Activated CD4-positive, CD25-positive, alpha-beta regulatory T cell treated with anti-CD3 and anti-CD28 coated beads, Interleukin-2, amount 50 U/mL, for 16 hours (primary cell): ENCODE measurements around the gene NFATC2IP.

Experiments
- DNase-seq: peaks from one replicate; pipeline ENCODE4 v3.0.0-alpha.2; 2020; ENCODE audit warnings: low read depth, low spot score

Gene NFATC2IP

DNA sequence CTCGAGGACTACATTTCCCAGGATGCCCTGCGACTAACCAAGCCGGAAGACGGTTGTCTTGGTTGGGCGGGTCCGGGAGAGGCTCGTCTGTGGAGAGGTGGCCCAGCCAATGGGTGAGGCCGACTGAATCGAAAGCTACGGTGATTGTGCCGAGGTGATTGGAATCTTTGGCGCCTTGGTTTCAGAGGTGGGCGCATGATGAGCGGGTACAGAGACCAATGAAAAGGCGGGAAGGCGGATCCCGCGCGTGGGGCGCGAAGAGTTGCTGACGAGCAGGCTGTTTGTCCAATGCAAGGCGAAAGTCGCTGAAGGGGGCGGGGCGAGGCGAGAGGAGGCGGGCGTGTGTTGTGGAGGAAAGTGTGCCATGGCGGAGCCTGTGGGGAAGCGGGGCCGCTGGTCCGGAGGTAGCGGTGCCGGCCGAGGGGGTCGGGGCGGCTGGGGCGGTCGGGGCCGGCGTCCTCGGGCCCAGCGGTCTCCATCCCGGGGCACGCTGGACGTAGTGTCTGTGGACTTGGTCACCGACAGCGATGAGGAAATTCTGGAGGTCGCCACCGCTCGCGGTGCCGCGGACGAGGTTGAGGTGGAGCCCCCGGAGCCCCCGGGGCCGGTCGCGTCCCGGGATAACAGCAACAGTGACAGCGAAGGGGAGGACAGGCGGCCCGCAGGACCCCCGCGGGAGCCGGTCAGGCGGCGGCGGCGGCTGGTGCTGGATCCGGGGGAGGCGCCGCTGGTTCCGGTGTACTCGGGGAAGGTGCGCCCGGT, at the start of gene NFATC2IP:
TSS of gene NFATC2IP (plus strand) at position 290 of the 762 bp plus-strand sequence. CDS start at position 365, 75 bp downstream.
- DNase-seq, result peak; percentile 99

DNA sequence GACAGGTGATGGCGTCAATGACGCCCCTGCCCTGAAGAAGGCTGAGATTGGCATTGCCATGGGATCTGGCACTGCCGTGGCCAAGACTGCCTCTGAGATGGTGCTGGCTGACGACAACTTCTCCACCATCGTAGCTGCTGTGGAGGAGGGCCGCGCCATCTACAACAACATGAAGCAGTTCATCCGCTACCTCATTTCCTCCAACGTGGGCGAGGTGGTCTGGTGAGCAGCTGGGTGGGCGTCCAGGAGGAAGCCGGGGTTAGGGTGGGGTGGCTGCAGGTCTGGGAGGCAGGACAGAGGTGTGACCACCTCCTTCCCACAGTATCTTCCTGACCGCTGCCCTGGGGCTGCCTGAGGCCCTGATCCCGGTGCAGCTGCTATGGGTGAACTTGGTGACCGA, 48.9 kb upstream of the NFATC2IP start:
- no peak for DNase-seq

DNA sequence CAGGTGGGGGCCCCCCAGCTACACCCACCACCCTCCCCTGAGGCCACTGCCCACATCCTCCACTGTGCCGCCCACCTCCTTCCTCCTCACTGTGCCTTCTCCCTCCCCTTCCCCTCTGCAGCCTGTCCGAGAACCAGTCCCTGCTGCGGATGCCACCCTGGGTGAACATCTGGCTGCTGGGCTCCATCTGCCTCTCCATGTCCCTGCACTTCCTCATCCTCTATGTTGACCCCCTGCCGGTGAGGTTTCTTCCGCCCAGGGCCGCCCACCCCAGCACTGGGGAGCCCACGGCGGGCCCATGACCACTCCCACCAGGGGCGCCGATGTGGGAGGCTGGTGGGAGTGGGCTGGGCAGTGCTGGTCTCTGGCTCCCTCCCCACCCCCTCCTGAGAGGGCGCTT, 47.8 kb upstream of the NFATC2IP start:
- no peak for DNase-seq

DNA sequence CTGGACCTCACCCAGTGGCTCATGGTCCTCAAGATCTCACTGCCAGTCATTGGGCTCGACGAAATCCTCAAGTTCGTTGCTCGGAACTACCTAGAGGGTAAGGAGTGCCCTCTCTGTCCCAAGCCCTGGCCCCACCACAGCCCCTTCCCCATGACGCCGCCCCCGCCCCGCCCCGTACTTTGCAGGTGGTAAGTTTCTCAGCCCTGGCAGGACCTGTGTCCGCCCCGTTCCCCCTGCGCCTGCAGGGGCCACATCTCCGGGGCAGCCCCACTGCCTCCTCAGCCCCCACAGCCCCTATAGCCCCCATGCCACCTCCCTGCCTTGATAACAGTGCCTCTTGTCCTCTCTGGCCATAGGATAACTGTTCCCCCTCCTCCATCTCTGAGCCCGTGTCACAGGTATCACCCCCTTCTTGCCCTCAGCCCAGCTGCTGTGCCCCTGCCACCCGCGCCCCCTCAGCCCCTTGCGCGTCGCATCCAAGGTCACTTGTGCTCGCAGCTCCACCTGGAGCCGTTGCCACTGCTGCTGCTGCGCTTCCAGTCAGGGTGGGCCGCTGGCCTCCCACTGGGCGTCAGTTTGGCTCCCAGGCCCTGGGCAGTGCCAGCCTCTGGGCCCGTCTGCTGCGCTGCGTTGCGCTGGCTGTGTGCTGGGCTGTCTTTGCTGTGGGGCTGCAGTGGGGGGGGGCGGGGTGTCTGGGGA, 47.2 kb upstream of the NFATC2IP start:
- no peak for DNase-seq

DNA sequence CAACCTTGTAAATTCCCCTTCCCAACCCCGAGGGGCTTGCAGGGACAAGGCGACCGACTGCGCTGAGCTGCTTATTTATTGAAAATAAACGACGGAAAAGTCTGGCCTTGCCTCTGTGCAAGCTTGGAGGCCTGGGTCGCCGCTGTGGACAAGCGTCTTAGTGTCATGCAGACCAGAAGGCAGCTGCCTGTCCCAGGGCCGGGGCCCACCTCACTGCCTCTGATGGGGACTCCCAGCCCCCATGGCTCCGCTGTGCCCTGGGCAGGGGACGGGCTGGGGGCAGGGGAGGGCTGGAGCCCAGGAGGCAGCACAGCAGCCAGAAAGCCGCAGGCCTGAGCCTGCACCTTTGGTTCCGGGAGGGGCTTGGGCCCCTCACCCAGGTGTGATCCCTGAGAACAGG, 46.4 kb upstream of the NFATC2IP start:
- DNase-seq, result no peak

DNA sequence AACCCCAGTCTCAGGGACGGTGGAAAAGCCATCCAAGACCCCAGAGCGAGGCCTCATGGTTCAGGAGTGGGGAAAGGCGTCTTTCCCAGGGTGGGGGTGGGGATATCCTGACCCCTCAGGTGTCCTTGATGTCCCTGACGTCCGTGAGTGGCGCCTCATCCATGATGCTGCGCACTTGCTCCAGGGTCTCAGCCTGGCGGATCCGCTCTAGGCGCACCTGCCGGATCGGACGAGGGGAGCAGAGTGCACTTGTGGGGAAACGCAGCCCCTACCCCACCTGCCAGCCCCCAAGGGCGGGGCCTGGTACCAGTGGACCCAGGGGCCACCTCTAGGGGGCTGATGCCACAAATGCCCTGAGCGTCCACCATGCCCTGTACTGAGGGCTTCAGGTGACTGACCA, 45.9 kb upstream of the NFATC2IP start:
- DNase-seq, result no peak

GRCh38 chr16:28905229-28905754, 45.4 kb upstream of the NFATC2IP start:
- no peak for DNase-seq

GRCh38 chr16:28905800-28906372, 44.9 kb upstream of the NFATC2IP start:
- DNase-seq, result no peak

- no peak for DNase-seq
Measured at GRCh38 chr16:28910086-28911031, 40.4 kb upstream of the NFATC2IP start.

DNA sequence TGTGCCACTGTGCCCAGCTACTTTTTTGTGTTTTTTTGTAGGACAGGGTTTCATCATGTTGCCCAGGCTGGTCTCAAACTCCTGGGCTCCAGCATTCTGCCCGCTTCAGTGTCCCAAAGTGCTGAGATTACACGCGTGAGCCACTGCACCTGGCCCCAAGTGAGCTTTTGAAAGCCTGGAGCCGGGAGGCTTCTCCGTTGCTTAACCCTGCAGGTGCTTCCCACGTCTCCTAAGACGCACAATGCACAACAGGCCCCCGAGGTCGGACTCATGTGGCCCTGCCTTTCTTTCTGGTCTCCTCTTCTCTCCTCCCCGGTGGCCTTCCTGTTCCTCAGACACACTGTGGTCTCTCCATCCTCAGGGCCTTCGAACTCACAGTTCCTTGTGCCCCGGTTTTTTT, 38.2 kb upstream of the NFATC2IP start:
- no peak for DNase-seq

DNA sequence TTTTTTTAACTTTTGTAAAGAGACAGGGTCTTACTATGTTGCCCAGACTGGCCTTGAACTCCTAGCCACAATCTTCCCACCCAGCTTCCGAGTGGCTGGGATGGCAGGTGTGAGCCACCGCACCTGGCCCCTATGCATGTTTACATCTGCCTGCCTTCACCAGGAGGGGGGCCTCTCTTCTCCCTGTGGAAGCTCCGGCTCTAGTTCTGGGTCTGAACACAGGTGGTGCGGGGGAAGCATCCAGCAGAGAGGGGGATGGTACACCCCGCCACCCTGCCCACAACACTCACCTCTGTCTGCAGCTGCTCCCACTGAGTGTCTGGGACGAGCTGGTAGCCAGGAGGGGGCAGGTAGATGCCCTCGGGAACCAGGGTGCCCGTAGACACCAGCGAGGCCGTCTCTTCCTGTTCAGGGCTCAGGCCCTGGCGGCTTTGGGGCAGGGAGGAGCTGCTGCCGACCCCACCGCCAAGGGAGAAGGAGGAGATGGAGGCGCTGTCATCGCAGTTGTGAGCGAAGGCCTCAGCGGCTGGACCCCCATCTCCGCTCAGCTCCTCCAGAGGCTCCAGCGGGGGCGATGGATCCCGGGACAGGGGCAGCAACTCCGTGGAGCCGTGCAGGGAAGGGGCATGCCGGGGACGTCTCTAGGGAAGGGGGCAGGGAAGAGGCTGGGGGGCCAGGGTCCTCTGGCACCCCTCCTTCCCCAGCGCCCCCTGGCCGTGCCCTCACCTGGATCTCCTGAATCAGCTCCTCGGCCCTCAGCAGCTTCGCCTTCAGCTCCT, 36.6 kb upstream of the NFATC2IP start:
- no peak for DNase-seq

GRCh38 chr16:28915181-28915580, 35.6 kb upstream of the NFATC2IP start:
- no peak for DNase-seq

- no peak for DNase-seq
Measured at GRCh38 chr16:28917095-28917494, 33.6 kb upstream of the NFATC2IP start.

DNA sequence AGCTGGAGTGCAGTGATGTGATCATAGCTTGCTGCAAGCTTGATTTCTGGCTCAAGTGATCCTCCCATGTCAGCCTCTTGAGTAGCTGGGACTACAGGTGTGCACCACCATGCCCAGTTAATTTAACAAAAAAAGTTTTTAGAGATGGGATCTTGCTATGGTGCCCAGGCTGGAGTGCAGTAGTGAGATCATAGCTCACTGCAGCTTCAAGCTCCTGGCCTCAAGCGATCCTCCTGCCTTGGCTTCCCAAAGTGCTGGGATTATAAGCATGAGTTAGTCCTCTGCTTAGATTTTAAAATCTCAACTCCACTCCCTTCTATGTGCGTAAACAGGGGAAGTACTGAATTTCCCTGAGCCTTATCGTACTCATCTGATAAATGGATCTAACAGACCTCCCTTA, 32.0 kb upstream of the NFATC2IP start:
- DNase-seq, result no peak

DNA sequence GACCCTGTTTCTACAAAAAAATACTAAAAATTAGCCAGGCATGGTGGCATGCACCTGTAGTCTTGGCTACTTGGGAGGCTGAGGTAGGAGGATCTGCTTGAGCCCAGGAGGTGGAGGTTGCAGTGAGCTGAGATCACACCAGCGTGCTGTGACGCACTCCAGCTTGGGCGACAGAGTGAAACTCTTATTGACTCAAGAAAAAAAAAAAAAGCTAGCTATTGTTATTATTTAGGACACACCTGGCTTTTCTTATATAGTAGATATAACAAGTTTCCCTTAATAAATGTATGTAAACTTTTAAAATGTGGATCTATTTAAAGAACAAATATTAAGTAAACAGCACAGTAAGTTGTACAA, 27.5 kb upstream of the NFATC2IP start:
- no peak for DNase-seq

DNA sequence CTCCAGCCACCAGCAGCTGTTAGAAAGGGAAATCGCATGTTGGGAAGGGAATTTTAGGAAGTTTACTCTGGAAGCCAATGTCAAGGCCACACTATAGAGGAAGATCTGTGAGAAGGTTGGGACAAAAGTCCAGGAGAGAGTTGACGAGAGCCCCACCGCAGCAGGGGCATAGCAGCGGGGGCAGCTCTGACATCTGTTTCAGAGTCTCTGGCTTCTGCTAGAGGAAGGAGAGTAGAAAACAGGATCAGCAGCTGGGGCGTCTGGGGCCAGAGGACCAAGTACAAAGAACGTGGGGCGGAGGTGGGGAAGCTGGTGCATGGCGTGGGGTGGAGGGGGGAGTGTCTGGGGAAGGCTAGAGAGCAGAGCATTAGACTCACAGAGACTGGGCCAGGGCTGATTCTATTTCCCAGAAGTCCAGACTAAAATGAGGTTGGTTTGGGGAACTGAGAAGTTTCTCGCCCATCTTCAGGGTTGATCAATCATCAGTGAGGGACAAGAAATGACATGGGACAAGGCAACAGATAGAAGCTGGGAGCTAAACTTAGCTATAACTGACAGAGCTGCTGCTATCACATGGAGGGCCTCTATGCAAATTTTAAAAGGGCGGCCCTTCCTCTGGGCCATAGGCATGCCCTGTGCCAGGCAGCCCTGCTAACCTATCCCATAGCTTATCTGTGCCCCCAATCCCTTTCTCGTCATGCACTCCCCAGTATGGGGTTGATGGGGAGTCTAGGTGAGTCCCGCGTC, 26.9 kb upstream of the NFATC2IP start:
- DNase-seq, result no peak

GRCh38 chr16:28924399-28924761, 26.4 kb upstream of the NFATC2IP start:
- DNase-seq, result no peak

DNA sequence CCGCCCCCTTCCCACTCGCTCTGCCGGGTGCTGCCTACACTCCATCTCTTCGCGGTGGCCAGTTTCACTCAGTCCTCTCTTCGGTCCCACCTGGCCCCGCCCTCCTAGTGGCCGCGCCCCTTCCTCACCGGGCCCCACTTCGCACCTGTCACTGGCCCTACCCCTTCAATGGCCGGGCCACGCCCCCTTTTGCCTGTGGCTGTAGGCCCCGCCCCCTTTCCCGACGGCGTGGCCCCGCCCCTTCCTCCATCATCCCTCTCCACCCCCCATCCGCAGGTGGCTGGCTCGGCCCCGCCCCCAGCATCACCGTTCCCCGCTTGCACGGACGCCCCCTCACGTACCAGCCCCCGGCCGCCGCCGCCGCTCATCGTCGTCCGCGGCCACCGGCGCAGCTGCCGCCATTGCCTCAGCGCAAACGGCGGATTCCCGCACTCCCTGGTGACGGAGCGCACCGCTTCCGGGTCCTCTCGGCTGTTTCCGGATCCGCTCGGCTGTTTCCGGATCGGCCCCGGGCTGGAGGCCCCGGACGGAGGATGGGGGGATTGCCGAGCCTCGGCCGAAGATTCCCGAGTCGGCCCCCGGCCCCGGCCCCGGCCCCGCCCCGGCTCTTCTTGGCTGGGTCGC, 25.9 kb upstream of the NFATC2IP start, which contains the start of gene RABEP2:
TSS of gene RABEP2 (minus strand) at position 477 of the 624 bp plus-strand sequence. CDS start at position 402, 75 bp downstream.
- DNase-seq, result peak; percentile 83
